PC-9 (cell line): Measurements from ENCODE around the gene OCA2. TPM values are rescaled to one million over a fixed set of nuclear protein-coding genes. Genes with fewer than 3 reads are reported as not detected.

ENCODE experiments used
- BruUV-seq: library from RNA; stranded (reverse); fragments of 400-500 nt; replicated peaks from 2 replicates; lab custom pipeline; 2021; lab: Mats Ljungman, UMichigan
- CTCF ChIA-PET: fragments of 300-600 bp; sonication (Branson Sonifier 250); formaldehyde crosslinking; loops from one replicate; lab custom pipeline; 2022; ENCODE audit warnings: antibody characterized with exemption; lab: Charles Lee
- POLR2A ChIA-PET: fragments of 300-600 bp; sonication (Branson Sonifier 250); formaldehyde crosslinking; loops from one replicate; lab custom pipeline; 2022; ENCODE audit warnings: antibody characterized with exemption; ENCODE audit not compliant: unreplicated experiment; lab: Charles Lee
- DNase-seq, 2 experiments: peaks; one replicate each; pipeline versions ENCODE4 v3.0.0 to v3.0.0-alpha.2; 2015 to 2022; ENCODE audit warnings: mixed read lengths in 1 of 2
- H2AFZ ChIP-seq: fragments of 200-600 bp; sonication (generic); 2 replicates; pipeline ENCODE4 v1.8.1; 2017; ENCODE audit warnings: antibody characterized with exemption
- H3F3A ChIP-seq: fragments of 200-600 bp; sonication (generic); 2 replicates; pipeline ENCODE4 v1.8.1; 2017; ENCODE audit warnings: antibody characterized with exemption, mild to moderate bottlenecking, low read depth; ENCODE audit not compliant: insufficient read depth
- H3K27ac ChIP-seq: fragments of 200-600 bp; sonication (generic); 2 replicates; pipeline ENCODE4 v1.6.1; 2016; ENCODE audit warnings: mixed run types
- H3K27me3 ChIP-seq: fragments of 200-600 bp; sonication (generic); 2 replicates; pipeline ENCODE4 v1.6.1; 2016; ENCODE audit warnings: low read depth, mixed run types; ENCODE audit not compliant: insufficient read depth
- H3K36me3 ChIP-seq: fragments of 200-600 bp; sonication (generic); 2 replicates; pipeline ENCODE4 v1.6.1; 2016; ENCODE audit warnings: low read depth, mixed run types
- H3K4me1 ChIP-seq: fragments of 200-600 bp; sonication (generic); replicated peaks from 2 replicates; pipeline ENCODE4 v1.6.1; 2016; ENCODE audit warnings: mixed run types; ENCODE audit not compliant: insufficient read depth
- H3K4me2 ChIP-seq: fragments of 200-600 bp; sonication (generic); 2 replicates; pipeline ENCODE4 v1.6.1; 2017; ENCODE audit warnings: mixed run types
- H3K4me3 ChIP-seq: fragments of 200-600 bp; sonication (generic); 2 replicates; pipeline ENCODE4 v1.6.1; 2016; ENCODE audit warnings: mixed run types
- H3K79me2 ChIP-seq: fragments of 200-600 bp; sonication (generic); 2 replicates; pipeline ENCODE4 v1.6.1; 2017; ENCODE audit warnings: low read depth, mixed run types
- H3K9me2 ChIP-seq: fragments of 200-600 bp; sonication (generic); 2 replicates; pipeline ENCODE4 v1.8.1; 2017; ENCODE audit warnings: mild to moderate bottlenecking; ENCODE audit not compliant: insufficient read depth
- H3K9me3 ChIP-seq: fragments of 200-600 bp; sonication (generic); 2 replicates; pipeline ENCODE4 v1.8.1; 2016; ENCODE audit warnings: low read depth; ENCODE audit not compliant: insufficient read depth
- H4K20me1 ChIP-seq: fragments of 200-600 bp; sonication (generic); 2 replicates; pipeline ENCODE4 v1.8.1; 2017; ENCODE audit not compliant: insufficient read depth
- CTCF ChIP-seq: fragments of 200-600 bp; sonication (generic); conservative IDR thresholded peaks from 2 replicates; pipeline ENCODE4 v1.6.1; 2017; ENCODE audit warnings: mixed run types, antibody characterized with exemption, mild to moderate bottlenecking, moderate library complexity
- EZH2 ChIP-seq: fragments of 200-600 bp; sonication (generic); IDR thresholded peaks from 2 replicates; pipeline ENCODE4 v1.8.0; 2017; ENCODE audit warnings: antibody characterized with exemption, low read depth
- intact Hi-C: fragments of 100-400 bp; cut with micrococcal nuclease; formaldehyde crosslinking; loops from one replicate; pipeline ENCODE4 v1.10.0; 2022; ENCODE audit not compliant: unreplicated experiment
- total RNA-seq: library from RNA; stranded (reverse); gene quantifications from 2 replicates; pipeline ENCODE4 v1.2.3, GENCODE V29; 2021

OCA2 gene
- total RNA-seq, 1 experiment from 2014 or later, result not detected

DNA sequence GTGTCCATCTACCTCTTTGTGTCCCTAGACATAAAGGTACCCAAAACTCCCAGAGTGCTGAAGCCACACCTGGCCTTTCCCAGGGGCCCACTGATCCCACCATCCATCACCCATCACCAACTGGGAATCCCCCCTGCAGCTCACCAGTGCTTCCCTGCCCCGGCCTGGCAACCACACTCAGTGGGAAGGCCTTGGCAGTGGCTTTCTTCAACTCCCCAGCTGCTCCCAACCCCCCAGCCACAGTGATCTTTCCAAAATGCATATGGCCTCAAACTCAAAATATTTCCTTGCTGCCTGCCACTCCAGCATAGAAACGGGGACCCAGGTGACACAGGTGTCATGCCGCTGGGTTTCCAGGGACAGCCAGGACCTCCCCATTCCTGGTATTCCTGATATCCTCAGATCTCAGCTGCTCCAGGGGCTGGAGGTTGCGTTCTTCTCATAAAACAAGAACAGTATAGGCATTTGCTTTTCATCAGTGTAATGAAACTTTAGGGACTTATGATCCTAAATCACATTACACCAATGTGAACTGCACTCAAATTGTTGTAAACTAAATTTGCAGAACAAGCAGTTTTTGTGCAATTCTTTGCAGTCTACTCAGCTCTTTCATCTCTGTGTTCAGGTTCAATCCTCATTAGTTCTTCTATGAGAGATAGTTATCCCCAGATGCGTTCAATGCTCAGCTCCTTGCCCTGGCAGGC is 1.3 kb downstream of the OCA2 start:
- Histone ChIP-seq H3K4me1 (no peaks in the 10 kb centered on the region), H3F3A (no peaks in the 10 kb centered on the region), H4K20me1 (no peaks in the 10 kb centered on the region), H3K79me2 (no peaks in the 10 kb centered on the region), H3K4me3 (no peak overlapping the region), H3K4me2 (no peak overlapping the region), H3K36me3 (no peaks in the 10 kb centered on the region), H3K9me3 (no peaks in the 10 kb centered on the region), H3K27ac (no peak overlapping the region), H3K9me2 (no peaks in the 10 kb centered on the region), H3K27me3 (peaks cover 15% of the 10 kb centered on the region; the same call in 1 of the 2 replicates), H2AFZ (no peak overlapping the region)
- CTCF ChIA-PET, result no interaction called here
- POLR2A ChIA-PET, result no interaction called here
- DNase-seq, result no peak
- intact Hi-C loops, result no loop called here
- no TSS peak for BruUV-seq
- TF ChIP-seq EZH2 (no peak), CTCF (no peak)

DNA sequence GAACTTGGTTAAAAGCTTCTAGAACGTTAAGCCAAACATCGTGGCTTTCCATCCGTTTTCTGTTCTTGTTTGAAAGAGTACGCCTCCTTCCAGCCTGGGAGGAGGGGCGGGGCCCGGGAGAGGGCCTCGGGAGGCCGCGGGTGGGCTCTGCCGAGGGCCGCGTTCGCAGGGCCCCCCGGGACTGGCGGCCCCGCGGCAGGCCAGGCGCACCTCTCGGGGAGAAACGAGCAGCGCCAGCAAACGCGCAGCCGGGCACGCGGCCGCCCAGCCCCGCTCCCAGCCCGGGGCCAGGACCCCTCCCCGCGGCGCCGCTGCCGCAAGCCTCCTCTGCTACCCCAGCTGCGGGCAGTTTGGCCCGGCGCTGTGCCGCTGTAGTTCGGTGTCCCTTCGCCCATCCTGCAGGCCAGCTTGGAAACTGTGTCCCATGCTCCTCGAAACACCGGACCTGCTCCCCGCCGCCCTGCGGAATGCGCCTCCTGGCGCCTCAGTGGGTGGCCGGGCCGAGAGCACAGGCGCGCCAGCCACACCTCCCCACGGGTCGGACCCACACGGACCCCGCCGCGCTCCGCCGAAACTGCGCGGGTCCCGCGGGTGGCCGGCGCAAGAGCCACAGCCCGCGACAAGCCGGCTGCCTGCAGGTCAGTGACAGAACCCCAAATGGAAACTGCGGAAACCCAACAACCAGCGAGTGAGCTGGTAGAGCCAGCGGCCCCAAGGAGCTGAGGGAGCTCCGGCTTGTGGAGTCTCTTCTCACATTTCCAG is 2.3 kb downstream of the OCA2 start:
- CTCF ChIA-PET, result no interaction called here
- peaks cover 10% of the 10 kb centered on the region; the same call in 1 of the 2 replicates for H3K27me3 ChIP-seq
- no peaks in the 10 kb centered on the region for H3K9me3 ChIP-seq
- no peaks in the 10 kb centered on the region for H3K4me1 ChIP-seq
- POLR2A ChIA-PET, result no interaction called here
- BruUV-seq, result no TSS peak
- H3K36me3 ChIP-seq, result no peaks in the 10 kb centered on the region
- no peak overlapping the region for H3K27ac ChIP-seq
- no peak for TF ChIP-seq CTCF
- no peak for TF ChIP-seq EZH2
- no peaks in the 10 kb centered on the region for H3K9me2 ChIP-seq
- intact Hi-C loops, result no loop called here
- no peaks in the 10 kb centered on the region for H4K20me1 ChIP-seq
- no peak overlapping the region for H2AFZ ChIP-seq
- H3F3A ChIP-seq, result no peaks in the 10 kb centered on the region
- DNase-seq, result no peak
- H3K4me2 ChIP-seq, result no peak overlapping the region
- H3K79me2 ChIP-seq, result no peaks in the 10 kb centered on the region
- no peak overlapping the region for H3K4me3 ChIP-seq

DNA sequence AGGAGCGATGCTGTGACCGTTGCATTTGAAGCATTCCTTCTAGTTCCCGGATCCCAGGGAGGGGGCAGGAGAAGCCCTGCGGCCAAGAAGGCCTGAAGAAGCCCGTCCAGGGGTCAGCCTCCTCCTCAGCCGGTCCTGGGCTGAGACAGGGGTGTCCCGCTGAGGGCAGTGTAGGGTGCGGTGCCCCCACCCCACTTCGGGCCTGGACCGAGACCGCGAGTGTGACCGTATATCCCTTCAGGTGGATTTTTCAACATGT is 2.8 kb downstream of the OCA2 start:
- H3K27me3 ChIP-seq, result peaks cover 6% of the 10 kb centered on the region; the same call in 1 of the 2 replicates
- no peaks in the 10 kb centered on the region for H3K79me2 ChIP-seq
- H3F3A ChIP-seq, result no peaks in the 10 kb centered on the region
- H2AFZ ChIP-seq, result no peak overlapping the region
- no peak overlapping the region for H3K27ac ChIP-seq
- no peak overlapping the region for H3K4me2 ChIP-seq
- no peaks in the 10 kb centered on the region for H3K36me3 ChIP-seq
- DNase-seq, result no peak
- H3K4me1 ChIP-seq, result no peaks in the 10 kb centered on the region
- ChIA-PET CTCF (no interaction called here), POLR2A (no interaction called here)
- TF ChIP-seq CTCF (no peak), EZH2 (no peak)
- no peak overlapping the region for H3K4me3 ChIP-seq
- no TSS peak for BruUV-seq
- no peaks in the 10 kb centered on the region for H3K9me2 ChIP-seq
- no peaks in the 10 kb centered on the region for H3K9me3 ChIP-seq
- intact Hi-C loops, result no loop called here
- no peaks in the 10 kb centered on the region for H4K20me1 ChIP-seq
